NT2/D1 (cell line): ENCODE data around the gene PER1.
A peak's percentile ranks its signal among the peaks of the same experiment; 100 is the strongest.

Experiments
- DNase-seq: peaks from one replicate; pipeline ENCODE4 v3.0.0-alpha.2; 2011; ENCODE audit warnings: low read depth, low spot score
- H3K27me3 ChIP-seq: 2 replicates; pipeline ENCODE4 v1.6.0; 2011; ENCODE audit warnings: mild to moderate bottlenecking; ENCODE audit not compliant: insufficient read length, insufficient read depth
- H3K36me3 ChIP-seq: 2 replicates; pipeline ENCODE4 v1.6.1; 2011; ENCODE audit warnings: mild to moderate bottlenecking, low read length, mixed read lengths; ENCODE audit not compliant: insufficient read depth, insufficient read length
- H3K4me1 ChIP-seq: 2 replicates; pipeline ENCODE4 v1.5.1; 2011; ENCODE audit not compliant: insufficient read depth, insufficient read length
- H3K4me3 ChIP-seq: 2 replicates; pipeline ENCODE4 v1.5.1; 2011; ENCODE audit warnings: low read depth; ENCODE audit not compliant: insufficient read length
- H3K9ac ChIP-seq: 2 replicates; pipeline ENCODE4 v1.6.0; 2011; ENCODE audit warnings: low read depth; ENCODE audit not compliant: insufficient read length
- H3K9me3 ChIP-seq: 2 replicates; pipeline ENCODE4 v1.5.1; 2011; ENCODE audit warnings: mild to moderate bottlenecking, low read length; ENCODE audit not compliant: insufficient read depth
- SUZ12 ChIP-seq: IDR thresholded peaks from 2 replicates; pipeline ENCODE4 v1.6.1; 2011; ENCODE audit not compliant: insufficient read length, insufficient read depth; ENCODE audit errors: extremely low read depth
- YY1 ChIP-seq: IDR thresholded peaks from 2 replicates; pipeline ENCODE4 v1.6.1; 2011; ENCODE audit not compliant: insufficient read length, insufficient read depth
- ZNF274 ChIP-seq: IDR thresholded peaks from 2 replicates; pipeline ENCODE4 v1.6.1; 2011; ENCODE audit warnings: mild to moderate bottlenecking, low read depth, low read length

The PER1 gene

DNA sequence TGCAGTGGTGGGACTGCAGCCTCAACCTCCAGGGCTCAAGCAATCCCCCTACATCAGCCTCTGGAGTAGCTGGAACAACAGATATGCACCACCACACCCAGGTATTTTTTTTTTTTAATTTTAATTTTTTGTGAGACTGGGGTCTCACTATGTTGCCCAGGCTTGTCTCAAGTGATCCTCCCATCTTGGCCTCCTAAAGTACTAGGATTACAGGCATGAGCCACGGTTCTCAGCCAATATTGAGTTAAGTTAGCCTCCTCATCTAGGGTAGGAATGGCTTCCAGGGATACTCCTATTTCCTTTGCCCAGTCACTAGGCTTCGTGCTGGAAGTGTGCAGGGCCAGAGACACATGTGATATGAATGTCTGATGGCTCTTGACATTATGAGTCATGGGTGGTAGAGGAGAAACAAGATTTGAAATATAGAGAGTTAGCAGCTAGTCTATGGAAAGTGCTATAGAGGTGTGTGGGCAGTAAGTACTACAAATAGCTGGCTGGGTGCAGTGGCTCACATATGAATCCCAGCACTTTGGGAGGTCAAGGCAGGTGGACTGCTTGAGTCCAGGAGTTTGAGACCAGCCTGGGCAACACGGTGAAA lies 20.3 kb downstream of the PER1 start:
- Histone ChIP-seq H3K36me3 (no peaks in the 10 kb centered on the region), H3K27me3 (peaks cover 32% of the 10 kb centered on the region), H3K9ac (no peak overlapping the region), H3K4me1 (peaks cover 4% of the 10 kb centered on the region), H3K9me3 (no peaks in the 10 kb centered on the region), H3K4me3 (no peak overlapping the region)
- no peak for TF ChIP-seq ZNF274
- no peak for TF ChIP-seq YY1
- TF ChIP-seq SUZ12 = no peak
- DNase-seq = no peak

DNA sequence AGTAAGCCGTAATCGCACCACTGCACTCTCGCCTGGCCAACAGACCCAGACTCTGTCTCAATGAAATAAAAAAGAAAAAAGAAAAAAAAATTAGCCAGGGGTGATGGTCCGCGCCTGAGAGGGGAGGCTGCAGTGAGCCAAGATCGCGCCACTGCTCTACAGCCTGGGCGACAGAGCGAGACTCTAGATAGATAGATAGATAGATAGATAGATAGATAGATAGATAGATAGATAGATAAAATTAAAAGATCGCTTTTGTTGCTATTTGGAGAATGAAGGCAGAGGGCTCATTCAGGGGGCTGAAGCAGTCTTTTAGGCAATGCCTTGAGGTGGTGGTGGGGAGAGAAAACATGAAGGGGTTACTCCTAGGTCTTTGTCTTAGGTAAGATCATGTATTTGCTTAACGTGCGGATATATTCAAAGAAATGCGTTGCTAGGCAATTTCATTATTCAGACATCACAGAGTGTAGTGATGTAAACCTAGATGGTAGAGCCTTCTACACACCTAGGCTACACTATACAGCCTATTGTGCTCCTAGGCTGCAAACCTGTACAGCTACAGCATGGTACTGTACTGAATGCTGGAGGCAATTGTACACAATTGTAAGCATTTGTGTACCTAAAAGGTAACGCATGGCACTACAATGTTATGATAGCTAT lies 23.9 kb downstream of the PER1 start:
- Histone ChIP-seq H3K9ac (no peak overlapping the region), H3K9me3 (no peaks in the 10 kb centered on the region), H3K4me1 (peaks cover 5% of the 10 kb centered on the region), H3K36me3 (no peaks in the 10 kb centered on the region), H3K4me3 (no peak overlapping the region), H3K27me3 (peaks cover 59% of the 10 kb centered on the region)
- DNase-seq = no peak
- no peak for TF ChIP-seq YY1

DNA sequence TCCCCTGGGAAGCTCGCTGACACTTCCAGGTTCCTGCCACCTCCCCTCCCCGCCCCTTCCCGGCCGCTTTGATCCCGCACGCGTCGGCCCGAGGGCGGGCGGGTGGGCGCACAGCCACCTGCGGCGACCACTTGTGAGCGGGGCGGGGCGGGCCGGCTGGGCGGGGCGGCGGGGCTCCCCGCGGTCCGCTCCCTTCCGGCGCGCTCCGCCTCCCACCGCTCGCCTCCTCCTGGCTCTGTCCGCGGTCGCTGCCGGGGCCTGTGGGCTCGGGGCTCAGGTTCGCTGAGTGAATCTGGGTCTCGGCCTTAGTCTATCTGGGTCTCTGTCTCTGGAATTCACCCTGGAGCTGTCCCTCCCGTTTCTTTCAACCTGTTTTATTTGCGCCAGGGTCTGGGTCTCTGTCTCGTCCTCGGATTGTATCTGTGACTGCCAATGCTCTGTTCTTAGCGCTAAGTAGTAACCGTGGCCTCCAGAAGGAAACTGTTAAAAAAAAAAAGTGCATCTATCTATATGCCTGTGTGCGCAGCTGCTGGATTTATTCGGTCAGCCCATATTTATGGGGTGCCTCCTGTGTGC lies 25.6 kb downstream of the PER1 start:
- Histone ChIP-seq H3K9me3 (no peaks in the 10 kb centered on the region), H3K4me1 (peaks cover 2% of the 10 kb centered on the region), H3K27me3 (peaks cover 74% of the 10 kb centered on the region), H3K36me3 (no peaks in the 10 kb centered on the region), H3K4me3 (peak overlapping the region; percentile 34), H3K9ac (no peak overlapping the region)
- DNase-seq = no peak
- TF ChIP-seq YY1 = no peak
- no peak for TF ChIP-seq SUZ12
- TF ChIP-seq ZNF274 = no peak

DNA sequence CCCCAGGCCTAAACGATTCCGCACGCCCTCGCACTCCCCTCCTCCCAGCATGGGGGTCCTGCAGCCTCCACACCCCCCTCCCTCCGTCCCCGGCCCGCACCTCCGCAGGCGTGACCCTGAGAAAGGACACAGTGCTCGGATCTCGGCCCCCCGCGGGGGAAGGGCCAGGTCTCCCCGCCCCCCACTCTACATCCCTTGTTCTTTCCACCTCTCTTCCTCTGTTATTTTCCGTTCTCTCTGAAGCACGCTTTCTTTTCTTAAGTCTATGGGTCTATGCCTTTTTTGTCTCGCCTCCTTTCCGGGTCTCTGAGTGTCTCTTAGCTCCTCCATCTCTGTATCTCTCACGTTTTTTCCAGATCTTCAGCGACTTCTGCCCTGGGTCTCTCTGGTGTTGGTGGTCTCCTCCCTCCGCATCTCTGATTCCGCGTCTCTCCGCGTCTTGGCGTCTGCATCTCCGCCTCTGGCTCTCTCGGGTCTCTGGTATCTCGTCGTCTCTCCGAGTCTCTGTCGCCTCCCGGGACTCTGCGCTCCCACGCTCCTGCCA lies 26.2 kb downstream of the PER1 start:
- Histone ChIP-seq H3K27me3 (peaks cover 74% of the 10 kb centered on the region), H3K4me3 (peak overlapping the region; percentile 34), H3K9me3 (no peaks in the 10 kb centered on the region), H3K9ac (no peak overlapping the region), H3K36me3 (no peaks in the 10 kb centered on the region), H3K4me1 (peaks cover 2% of the 10 kb centered on the region)
- TF ChIP-seq ZNF274 = no peak
- no peak for TF ChIP-seq YY1
- TF ChIP-seq SUZ12 = no peak
- no peak for DNase-seq

DNA sequence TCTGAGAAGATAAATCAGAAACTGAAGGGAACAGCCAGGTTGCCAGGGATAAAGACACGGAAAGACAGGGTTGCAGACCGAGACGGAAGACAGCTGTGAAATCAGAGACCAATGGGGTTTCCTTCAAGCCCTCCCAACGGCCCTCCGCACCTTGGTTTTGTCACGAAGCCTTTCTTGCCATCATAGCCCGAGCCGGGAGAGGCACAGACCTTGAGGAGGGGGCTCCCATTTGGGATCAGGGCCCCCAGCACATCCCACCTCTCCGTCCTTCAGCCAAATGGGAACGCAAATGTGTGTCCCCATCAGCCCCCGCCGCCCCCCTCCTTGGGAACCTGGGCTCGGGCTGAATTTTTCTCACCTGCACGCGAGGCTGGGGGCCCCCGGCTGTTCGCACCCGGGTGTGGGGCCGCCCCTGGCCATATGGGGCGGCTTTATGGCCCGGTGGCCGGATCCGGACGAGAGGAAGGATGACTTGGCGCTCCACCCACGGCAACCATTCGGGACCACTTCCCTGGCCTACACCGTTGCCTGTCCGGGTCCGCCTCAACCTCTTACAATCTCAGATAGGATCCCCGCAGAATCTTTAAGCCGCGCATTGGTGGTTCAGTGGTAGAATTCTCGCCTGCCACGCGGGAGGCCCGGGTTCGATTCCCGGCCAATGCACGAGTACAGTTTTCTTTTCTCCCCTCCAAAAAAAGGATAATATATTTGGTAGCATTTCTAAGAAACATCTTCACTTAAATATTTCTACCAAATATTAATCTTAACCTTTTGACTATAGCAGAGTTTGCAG lies 26.9 kb downstream of the PER1 start:
- Histone ChIP-seq H3K4me3 (peak overlapping the region; percentile 53), H3K4me1 (peaks cover 2% of the 10 kb centered on the region), H3K36me3 (no peaks in the 10 kb centered on the region), H3K9me3 (no peaks in the 10 kb centered on the region), H3K27me3 (peaks cover 73% of the 10 kb centered on the region), H3K9ac (peak overlapping the region; percentile 33)
- TF ChIP-seq SUZ12 = no peak
- no peak for TF ChIP-seq ZNF274
- TF ChIP-seq YY1 = no peak
- no peak for DNase-seq

DNA sequence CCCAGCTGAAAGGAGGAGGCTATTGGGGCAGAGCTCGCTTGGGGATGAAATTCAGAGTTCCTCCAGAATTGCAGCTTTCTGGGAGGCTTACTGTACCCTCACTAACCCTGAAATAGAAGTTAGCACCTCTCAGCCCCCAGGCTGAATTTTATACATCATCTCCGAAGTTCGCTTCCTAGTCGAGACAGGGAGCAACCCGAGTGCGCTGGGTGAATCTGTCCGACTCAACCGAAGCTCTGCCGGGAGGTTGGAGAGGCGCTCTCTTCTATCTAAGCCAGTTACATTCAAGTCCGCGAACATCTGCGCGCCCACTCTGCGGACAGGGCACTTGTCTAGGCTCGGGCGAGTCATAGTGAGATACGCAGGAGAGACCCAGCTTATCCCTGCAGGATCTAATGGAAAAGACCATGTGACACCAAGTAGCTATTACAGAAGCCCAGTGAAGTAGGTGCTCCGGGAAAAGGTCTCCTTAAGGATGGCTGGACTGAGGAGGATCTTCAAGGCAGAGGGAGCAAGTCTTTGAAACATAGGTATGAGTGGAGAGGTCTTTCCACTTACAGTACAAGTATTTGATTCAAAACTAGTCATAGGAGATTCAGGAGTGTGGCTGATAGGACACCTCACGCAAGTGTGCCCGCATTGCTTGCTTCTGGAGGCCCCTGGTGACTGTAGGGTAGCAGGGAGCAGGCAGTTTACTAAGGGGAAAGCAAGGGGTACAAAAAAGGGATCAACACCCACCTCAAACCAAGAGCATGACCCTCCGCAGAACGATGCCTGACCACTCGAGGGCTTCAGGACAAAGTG lies 27.7 kb downstream of the PER1 start:
- H3K27me3 ChIP-seq = peaks cover 65% of the 10 kb centered on the region
- no peak for TF ChIP-seq SUZ12
- no peak for TF ChIP-seq YY1
- no peak for TF ChIP-seq ZNF274

More for the DNA sequence above, 27.7 kb downstream of the PER1 start:
- Histone ChIP-seq H3K4me3 (peak overlapping the region; percentile 53), H3K36me3 (no peaks in the 10 kb centered on the region), H3K9me3 (no peaks in the 10 kb centered on the region), H3K4me1 (peaks cover 2% of the 10 kb centered on the region), H3K9ac (peak overlapping the region; percentile 76)
- DNase-seq = no peak
